Type B pancreatic cell (in vitro differentiated cells): ENCODE results near the gene NBPF9. TPM values are rescaled to one million over a fixed set of nuclear protein-coding genes. Genes with fewer than 3 reads are reported as not detected.
"Not testable (repeated sequence)": the region's sequence is repeated elsewhere in the genome, so short reads cannot be mapped to it uniquely, and the experiment has no call there.

Experiments used
- DNase-seq: peaks from one replicate; pipeline ENCODE4 v3.0.0; 2021; ENCODE audit warnings: mixed read lengths; ENCODE audit not compliant: unreplicated experiment; ENCODE audit errors: extremely low spot score
- H3K27ac Mint-ChIP-seq: 2 replicates; pipeline ENCODE4 v1.8.0; 2021; ENCODE audit warnings: mild to moderate bottlenecking, mixed read lengths
- H3K27me3 Mint-ChIP-seq: 2 replicates; pipeline ENCODE4 v1.8.0; 2021; ENCODE audit warnings: mixed read lengths
- H3K36me3 Mint-ChIP-seq: 2 replicates; pipeline ENCODE4 v1.8.0; 2021; ENCODE audit warnings: mixed read lengths
- H3K4me1 Mint-ChIP-seq: one replicate; pipeline ENCODE4 v1.8.0; 2021; ENCODE audit warnings: mixed read lengths; ENCODE audit not compliant: unreplicated experiment
- H3K4me3 Mint-ChIP-seq: 2 replicates; pipeline ENCODE4 v1.8.0; 2021; ENCODE audit warnings: mild to moderate bottlenecking, mixed read lengths
- H3K9me3 Mint-ChIP-seq: 2 replicates; pipeline ENCODE4 v1.8.0; 2021; ENCODE audit warnings: mixed read lengths
- long read RNA-seq: library from polyadenylated mRNA; unstranded; transcript quantifications from one replicate; pipeline ENCODE4 v2.0.0, GENCODE V29; 2020
- total RNA-seq: library from RNA; stranded (reverse); gene quantifications from 2 replicates; pipeline ENCODE4 v1.2.1, GENCODE V29; 2021; ENCODE audit warnings: low replicate concordance

NBPF9 gene
- total RNA-seq = 10.5 and 38.8 TPM in 2 replicates
- long read RNA-seq, partial matches to known transcripts = 5 of 13 reads
- long read RNA-seq, other reads (novel, unspliced or antisense) = 8 of 13 reads

GRCh38 chr1:149103109-149104081 lies at the start of gene NBPF9:
TSS of gene NBPF9 (minus strand) at chr1:149103551. CDS start at chr1:149082139, 21,412 bp downstream.
- H3K27ac Mint-ChIP-seq = peak within 1 kb of the TSS; percentile 96

GRCh38 chr1:149149909-149150308 lies 46.6 kb upstream of the NBPF9 start:
- H3K27ac Mint-ChIP-seq, DNase-seq, H3K4me3 Mint-ChIP-seq, H3K36me3 Mint-ChIP-seq, H3K9me3 Mint-ChIP-seq, H3K27me3 Mint-ChIP-seq, H3K4me1 Mint-ChIP-seq: not testable (repeated sequence)

More at GRCh38 chr1:149103109-149104081, at the start of gene NBPF9:
- not testable (repeated sequence) for H3K4me1 Mint-ChIP-seq, H3K36me3 Mint-ChIP-seq, H3K27me3 Mint-ChIP-seq, H3K9me3 Mint-ChIP-seq
- peak; percentile 72 for DNase-seq
- H3K4me3 Mint-ChIP-seq = peak within 1 kb of the TSS; percentile 100

GRCh38 chr1:149137585-149137984 lies 34.2 kb upstream of the NBPF9 start:
- DNase-seq, H3K4me1 Mint-ChIP-seq, H3K9me3 Mint-ChIP-seq, H3K4me3 Mint-ChIP-seq, H3K36me3 Mint-ChIP-seq, H3K27me3 Mint-ChIP-seq, H3K27ac Mint-ChIP-seq: not testable (repeated sequence)

- H3K36me3 Mint-ChIP-seq, H3K4me1 Mint-ChIP-seq, H3K27me3 Mint-ChIP-seq, DNase-seq, H3K9me3 Mint-ChIP-seq: not testable (repeated sequence)
- peak overlapping the region; percentile 80 for H3K27ac Mint-ChIP-seq
- peak overlapping the region; percentile 41 for H3K4me3 Mint-ChIP-seq
Observed at GRCh38 chr1:149130938-149131337, 27.6 kb upstream of the NBPF9 start.

- DNase-seq, H3K27me3 Mint-ChIP-seq, H3K9me3 Mint-ChIP-seq, H3K4me3 Mint-ChIP-seq, H3K36me3 Mint-ChIP-seq, H3K27ac Mint-ChIP-seq, H3K4me1 Mint-ChIP-seq: not testable (repeated sequence)
Observed at GRCh38 chr1:149129245-149129644, 25.9 kb upstream of the NBPF9 start.

GRCh38 chr1:149126555-149127145 lies 23.3 kb upstream of the NBPF9 start:
- H3K9me3 Mint-ChIP-seq, H3K27ac Mint-ChIP-seq, H3K4me3 Mint-ChIP-seq, DNase-seq, H3K27me3 Mint-ChIP-seq, H3K36me3 Mint-ChIP-seq, H3K4me1 Mint-ChIP-seq: not testable (repeated sequence)

GRCh38 chr1:149123948-149124926 lies 20.9 kb upstream of the NBPF9 start:
- not testable (repeated sequence) for H3K9me3 Mint-ChIP-seq, H3K27me3 Mint-ChIP-seq, DNase-seq, H3K36me3 Mint-ChIP-seq, H3K4me1 Mint-ChIP-seq
- peak overlapping the region; percentile 69 for H3K27ac Mint-ChIP-seq
- H3K4me3 Mint-ChIP-seq = peak overlapping the region; percentile 26

GRCh38 chr1:149112828-149113227 lies 9.5 kb upstream of the NBPF9 start:
- H3K36me3 Mint-ChIP-seq, H3K27me3 Mint-ChIP-seq, H3K4me3 Mint-ChIP-seq, H3K27ac Mint-ChIP-seq, DNase-seq, H3K4me1 Mint-ChIP-seq, H3K9me3 Mint-ChIP-seq: not testable (repeated sequence)

GRCh38 chr1:149110343-149110742 lies 7.0 kb upstream of the NBPF9 start:
- not testable (repeated sequence) for DNase-seq, H3K4me3 Mint-ChIP-seq, H3K36me3 Mint-ChIP-seq, H3K27ac Mint-ChIP-seq, H3K9me3 Mint-ChIP-seq, H3K4me1 Mint-ChIP-seq, H3K27me3 Mint-ChIP-seq

GRCh38 chr1:149102574-149102973 lies 777 bp downstream of the NBPF9 start:
- peak overlapping the region; percentile 67 for H3K4me3 Mint-ChIP-seq
- H3K27me3 Mint-ChIP-seq, H3K4me1 Mint-ChIP-seq, H3K36me3 Mint-ChIP-seq, DNase-seq, H3K9me3 Mint-ChIP-seq, H3K27ac Mint-ChIP-seq: not testable (repeated sequence)

- H3K4me1 Mint-ChIP-seq, H3K9me3 Mint-ChIP-seq, H3K27me3 Mint-ChIP-seq, H3K36me3 Mint-ChIP-seq, H3K4me3 Mint-ChIP-seq, DNase-seq, H3K27ac Mint-ChIP-seq: not testable (repeated sequence)
Observed at GRCh38 chr1:149098276-149098675, 5.1 kb downstream of the NBPF9 start.

GRCh38 chr1:149093155-149093554 lies 10.2 kb downstream of the NBPF9 start:
- H3K4me3 Mint-ChIP-seq, H3K4me1 Mint-ChIP-seq, DNase-seq, H3K36me3 Mint-ChIP-seq, H3K27ac Mint-ChIP-seq, H3K27me3 Mint-ChIP-seq, H3K9me3 Mint-ChIP-seq: not testable (repeated sequence)
